HG02623 (cell line): ENCODE data around the gene GIPC1.

ENCODE experiments used
- ATAC-seq: cut with Tn5 transposase; IDR thresholded peaks from one replicate; pipeline ENCODE4 v1.9.1; 2021; ENCODE audit warnings: moderate library complexity; ENCODE audit not compliant: unreplicated experiment

The GIPC1 gene

GRCh38 chr19:14494910-14495671 is 836 bp downstream of the GIPC1 start:
- no peak for ATAC-seq

- ATAC-seq, result no peak
Measured at GRCh38 chr19:14494411-14494810, 1.5 kb downstream of the GIPC1 start.

- ATAC-seq, result no peak
Measured at GRCh38 chr19:14492756-14493337, 3.1 kb downstream of the GIPC1 start.

- no peak for ATAC-seq
Measured at GRCh38 chr19:14487370-14488125, 8.4 kb downstream of the GIPC1 start.

GRCh38 chr19:14482172-14482941 is 13.6 kb downstream of the GIPC1 start:
- no peak for ATAC-seq

GRCh38 chr19:14480700-14481079 is 15.2 kb downstream of the GIPC1 start:
- no peak for ATAC-seq

- ATAC-seq, result no peak
Measured at GRCh38 chr19:14479975-14480699, 15.8 kb downstream of the GIPC1 start.

- no peak for ATAC-seq
Measured at GRCh38 chr19:14479309-14479974, 16.5 kb downstream of the GIPC1 start.

GRCh38 chr19:14478113-14478545 is 17.8 kb downstream of the GIPC1 start:
- no peak for ATAC-seq

GRCh38 chr19:14477418-14478112 is 18.4 kb downstream of the GIPC1 start:
- no peak for ATAC-seq

GRCh38 chr19:14476673-14477401 is 19.1 kb downstream of the GIPC1 start:
- ATAC-seq, result no peak

- no peak for ATAC-seq
Measured at GRCh38 chr19:14476327-14476672, 19.6 kb downstream of the GIPC1 start.

GRCh38 chr19:14475251-14476073 is 20.5 kb downstream of the GIPC1 start, which contains the start of gene PTGER1:
PTGER1 (minus strand) TSS chr19:14475354; CDS start chr19:14474320, 1,034 bp downstream.
- ATAC-seq, result no peak

- no peak for ATAC-seq
Measured at GRCh38 chr19:14474827-14475226, 21.1 kb downstream of the GIPC1 start.

- ATAC-seq, result no peak
Measured at GRCh38 chr19:14473978-14474578, 21.8 kb downstream of the GIPC1 start.

- ATAC-seq, result no peak
Measured at GRCh38 chr19:14473073-14473977, 22.6 kb downstream of the GIPC1 start.
